HL-60 (cell line): ENCODE results near the gene SLC8A2.

Source experiments
- DNase-seq, 2 experiments: peaks; one replicate each; pipeline ENCODE4 v3.0.0-alpha.2; 2010 to 2020; ENCODE audit warnings: low read depth in 1 of 2, low spot score in 1 of 2
- H3K27ac ChIP-seq: fragments of 250-450 bp; sonication (Bioruptor Pico); replicated peaks from 2 replicates; pipeline ENCODE4 v1.5.1; 2020; ENCODE audit warnings: mild to moderate bottlenecking, moderate library complexity
- H3K27me3 ChIP-seq: fragments of 250-450 bp; sonication (Bioruptor Pico); 2 replicates; pipeline ENCODE4 v1.5.1; 2021; ENCODE audit warnings: mild to moderate bottlenecking, moderate library complexity; ENCODE audit not compliant: insufficient read depth, poor library complexity, severe bottlenecking
- H3K4me3 ChIP-seq: replicated peaks from 2 replicates; pipeline ENCODE4 v1.5.1; 2011; ENCODE audit warnings: mild to moderate bottlenecking, control low read depth, low read length; ENCODE audit not compliant: insufficient read depth
- CTCF ChIP-seq: IDR thresholded peaks from one replicate; pipeline ENCODE4 v1.5.1; 2011; ENCODE audit warnings: low read length, control low read depth, inconsistent platforms; ENCODE audit not compliant: insufficient read depth
- GABPA ChIP-seq: IDR thresholded peaks from 2 replicates; pipeline ENCODE4 v1.6.1; 2012; ENCODE audit warnings: low read depth
- POLR2AphosphoS5 ChIP-seq: IDR thresholded peaks from 2 replicates; pipeline ENCODE4 v1.6.1; 2012; ENCODE audit warnings: low read depth
- REST ChIP-seq: IDR thresholded peaks from 2 replicates; pipeline ENCODE4 v1.6.1; 2012; ENCODE audit warnings: low read depth; ENCODE audit not compliant: insufficient replicate concordance
- SPI1 ChIP-seq: IDR thresholded peaks from 2 replicates; pipeline ENCODE4 v1.6.1; 2012; ENCODE audit warnings: low read depth, mild to moderate bottlenecking, borderline replicate concordance

Gene SLC8A2

GRCh38 chr19:47435196-47435595, 36.5 kb downstream of the SLC8A2 start:
- H3K27me3 ChIP-seq, result peaks cover 10% of the 10 kb centered on the region
- H3K4me3 ChIP-seq, result no peak overlapping the region
- TF ChIP-seq GABPA, result no peak
- TF ChIP-seq REST, result no peak
- TF ChIP-seq CTCF, result no peak
- TF ChIP-seq POLR2AphosphoS5, result no peak
- TF ChIP-seq SPI1, result no peak
- DNase-seq, result no peak
- H3K27ac ChIP-seq, result no peak overlapping the region

- Histone ChIP-seq H3K4me3 (no peak overlapping the region), H3K27me3 (peaks cover 19% of the 10 kb centered on the region), H3K27ac (no peak overlapping the region)
- no peak for DNase-seq
- no peak for TF ChIP-seq CTCF
- no peak for TF ChIP-seq GABPA
- TF ChIP-seq POLR2AphosphoS5, result no peak
- no peak for TF ChIP-seq SPI1
- no peak for TF ChIP-seq REST
These were observed 37.6 kb downstream of the SLC8A2 start for GRCh38 chr19:47434088-47434487.

- peak in 1 of 2 experiments; percentile 39 for DNase-seq
- TF ChIP-seq CTCF, result no peak
- TF ChIP-seq POLR2AphosphoS5, result no peak
- peak; percentile 41; the same call in 1 of the 2 replicates for TF ChIP-seq SPI1
- TF ChIP-seq REST, result no peak
- TF ChIP-seq GABPA, result no peak
- Histone ChIP-seq H3K27ac (no peak overlapping the region), H3K4me3 (no peak overlapping the region), H3K27me3 (peaks cover 22% of the 10 kb centered on the region)
These were observed 38.6 kb downstream of the SLC8A2 start for GRCh38 chr19:47433121-47433520.
